ENCODE data around the gene SPPL2B. TPM values are rescaled to one million over a fixed set of nuclear protein-coding genes. Genes with fewer than 3 reads are reported as not detected.

Gene SPPL2B
- polyA plus RNA-seq, 1 of the 3 experiments (the other 2 are of a cell fraction): 58.1 TPM

DNA sequence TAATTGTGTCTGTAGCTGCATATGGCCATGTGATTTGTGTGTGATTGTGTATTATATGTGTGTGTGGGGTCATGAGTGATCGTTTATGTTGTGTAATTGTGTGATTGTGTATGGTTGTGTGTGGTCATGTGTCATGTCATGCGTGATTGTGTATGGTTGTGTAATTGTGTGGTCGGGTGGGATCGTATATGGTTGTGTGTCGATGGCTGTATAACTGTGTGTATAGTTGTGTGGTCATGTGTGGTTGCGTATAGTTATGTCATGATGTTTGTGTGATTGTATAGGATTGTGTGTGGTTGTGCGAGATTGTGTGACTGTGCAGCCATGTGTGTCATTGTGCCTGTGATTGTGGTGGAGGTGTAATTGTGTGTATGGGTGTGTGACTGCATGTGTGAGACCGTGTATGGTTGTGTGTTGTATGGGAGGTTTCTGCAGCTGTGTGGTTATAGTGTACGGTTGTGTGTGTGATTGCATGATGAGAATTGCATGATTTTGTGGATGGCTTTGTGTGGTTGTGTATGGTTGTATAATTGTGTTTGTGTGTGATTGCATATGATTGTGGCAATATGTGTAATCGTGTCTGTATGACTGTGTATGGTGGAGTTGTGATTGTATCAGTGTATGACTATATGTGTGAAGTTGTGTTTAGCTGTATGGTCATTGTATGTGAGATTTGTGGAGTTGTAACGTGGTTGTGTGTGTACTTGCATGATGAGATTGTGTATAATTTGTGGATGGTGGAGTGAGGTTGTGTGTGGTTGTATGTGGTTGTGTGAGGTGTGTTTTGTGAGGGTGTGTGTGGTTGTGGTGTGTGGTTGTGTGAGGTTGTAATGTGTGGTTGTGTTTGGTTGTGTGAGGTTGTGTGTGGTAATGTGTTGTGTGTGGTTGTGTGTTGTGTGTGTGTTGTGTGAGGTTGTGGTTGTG, 33.8 kb downstream of the SPPL2B start:
- Histone ChIP-seq H3K9ac (no peak overlapping the region), H3K9me2 (no peaks in the 10 kb centered on the region), H4K20me1 (ENCODE audit: insufficient read depth) (no peaks in the 10 kb centered on the region), H3K79me2 (ENCODE audit: insufficient read depth) (no peaks in the 10 kb centered on the region), H3K4me1 (ENCODE audit: control insufficient read depth in 1 of 2, insufficient read depth in 2 of 2, low read depth in 1 of 2, low read length in 1 of 2) (no peaks in the 10 kb centered on the region), H3K27ac (ENCODE audit: low read depth in 2 of 2, low read length in 1 of 2) (no peak overlapping the region), H3K4me3 (ENCODE audit: low read depth in 2 of 2, low read length in 1 of 2) (no peak overlapping the region), H3K36me3 (replicated peaks in 1 of 2; ENCODE audit: control insufficient read depth in 1 of 2, insufficient read depth in 2 of 2, low read length in 1 of 2) (no peaks in the 10 kb centered on the region), H3K4me2 (no peak overlapping the region), H3F3A (replicated peaks; ENCODE audit: insufficient read depth) (no peaks in the 10 kb centered on the region), H2AFZ (ENCODE audit: low read depth) (no peak overlapping the region), H3K9me3 (no peaks in the 10 kb centered on the region), H3K27me3 (ENCODE audit: insufficient read depth) (peaks cover 21% of the 10 kb centered on the region)
- no peak for DNase-seq
- WGBS (ENCODE audit: low lambda C conversion rate): 81% methylated on average over 11 of the region's 11 CpGs
- no peak for TF ChIP-seq GATA2 (CRISPR knock-in tag; IDR thresholded peaks at IDR 0.05)
- no peak for TF ChIP-seq RXRA (IDR thresholded peaks at IDR 0.05; ENCODE audit: borderline replicate concordance, low read depth)
- no peak for TF ChIP-seq EZH2phosphoT487 (IDR thresholded peaks at IDR 0.05; ENCODE audit: borderline replicate concordance, low read depth)
- TF ChIP-seq MXI1 (IDR thresholded peaks at IDR 0.05; ENCODE audit: low read depth, low read length): no peak
- TF ChIP-seq, protein P1, sequence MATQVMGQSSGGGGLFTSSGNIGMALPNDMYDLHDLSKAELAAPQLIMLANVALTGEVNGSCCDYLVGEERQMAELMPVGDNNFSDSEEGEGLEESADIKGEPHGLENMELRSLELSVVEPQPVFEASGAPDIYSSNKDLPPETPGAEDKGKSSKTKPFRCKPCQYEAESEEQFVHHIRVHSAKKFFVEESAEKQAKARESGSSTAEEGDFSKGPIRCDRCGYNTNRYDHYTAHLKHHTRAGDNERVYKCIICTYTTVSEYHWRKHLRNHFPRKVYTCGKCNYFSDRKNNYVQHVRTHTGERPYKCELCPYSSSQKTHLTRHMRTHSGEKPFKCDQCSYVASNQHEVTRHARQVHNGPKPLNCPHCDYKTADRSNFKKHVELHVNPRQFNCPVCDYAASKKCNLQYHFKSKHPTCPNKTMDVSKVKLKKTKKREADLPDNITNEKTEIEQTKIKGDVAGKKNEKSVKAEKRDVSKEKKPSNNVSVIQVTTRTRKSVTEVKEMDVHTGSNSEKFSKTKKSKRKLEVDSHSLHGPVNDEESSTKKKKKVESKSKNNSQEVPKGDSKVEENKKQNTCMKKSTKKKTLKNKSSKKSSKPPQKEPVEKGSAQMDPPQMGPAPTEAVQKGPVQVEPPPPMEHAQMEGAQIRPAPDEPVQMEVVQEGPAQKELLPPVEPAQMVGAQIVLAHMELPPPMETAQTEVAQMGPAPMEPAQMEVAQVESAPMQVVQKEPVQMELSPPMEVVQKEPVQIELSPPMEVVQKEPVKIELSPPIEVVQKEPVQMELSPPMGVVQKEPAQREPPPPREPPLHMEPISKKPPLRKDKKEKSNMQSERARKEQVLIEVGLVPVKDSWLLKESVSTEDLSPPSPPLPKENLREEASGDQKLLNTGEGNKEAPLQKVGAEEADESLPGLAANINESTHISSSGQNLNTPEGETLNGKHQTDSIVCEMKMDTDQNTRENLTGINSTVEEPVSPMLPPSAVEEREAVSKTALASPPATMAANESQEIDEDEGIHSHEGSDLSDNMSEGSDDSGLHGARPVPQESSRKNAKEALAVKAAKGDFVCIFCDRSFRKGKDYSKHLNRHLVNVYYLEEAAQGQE (IDR thresholded peaks at IDR 0.05; ENCODE audit: low read depth, low read length): no peak
- TF ChIP-seq RCOR1 (IDR thresholded peaks at IDR 0.05; ENCODE audit: low read length): no peak
- TF ChIP-seq RFX5 (IDR thresholded peaks at IDR 0.05; ENCODE audit: low read length): no peak
- TF ChIP-seq USF2 (IDR thresholded peaks at IDR 0.05; ENCODE audit: borderline replicate concordance, low read depth, low read length): no peak
- no peak for TF ChIP-seq TCF12 (IDR thresholded peaks at IDR 0.05)
- TF ChIP-seq ZBTB33 (IDR thresholded peaks at IDR 0.05; ENCODE audit: borderline replicate concordance, low read depth): no peak
- TF ChIP-seq USF1 (IDR thresholded peaks at IDR 0.05; ENCODE audit: borderline replicate concordance, low read depth): no peak
- TF ChIP-seq CTCF (IDR thresholded peaks at IDR 0.05): no peak
- TF ChIP-seq EP300 (IDR thresholded peaks at IDR 0.05; ENCODE audit: borderline replicate concordance in 1 of 2, low read depth in 1 of 2, low read length in 1 of 2): no peak
- ChIA-PET CTCF (interaction anchor here (0.5 kb wide), 1 partner anchor 424 kb away, joined by 3 read pairs; no protein-coding TSS in a partner anchor), POLR2A (no interaction called here)
